Stimulated activated naive CD8-positive, alpha-beta T cell treated with anti-CD3 and anti-CD28 coated beads, Interleukin-15, Interleukin-2, amounts not matched to agents 100 ng/mL and 50 ng/mL, for 24 hours (primary cell): ENCODE data around the gene KCNG2.

Experiments
- H3K27ac Mint-ChIP-seq: one replicate; pipeline ENCODE4 v1.8.0; 2021; ENCODE audit warnings: mild to moderate bottlenecking, mixed read lengths
- H3K27me3 Mint-ChIP-seq: one replicate; pipeline ENCODE4 v1.8.0; 2021; ENCODE audit warnings: mixed read lengths
- H3K36me3 Mint-ChIP-seq: one replicate; pipeline ENCODE4 v1.8.0; 2021; ENCODE audit warnings: low read depth, mixed read lengths
- H3K4me1 Mint-ChIP-seq: one replicate; pipeline ENCODE4 v1.8.0; 2021; ENCODE audit warnings: low read depth, mixed read lengths
- H3K4me3 Mint-ChIP-seq: one replicate; pipeline ENCODE4 v1.8.0; 2021; ENCODE audit warnings: mild to moderate bottlenecking, mixed read lengths
- H3K9me3 Mint-ChIP-seq: one replicate; pipeline ENCODE4 v1.8.0; 2021; ENCODE audit warnings: mixed read lengths

Gene KCNG2

GRCh38 chr18:79798346-79798998 is 734 bp downstream of the KCNG2 start:
- H3K4me1 Mint-ChIP-seq, result peaks cover 17% of the 10 kb centered on the region
- no peak overlapping the region for H3K27ac Mint-ChIP-seq
- peaks cover 52% of the 10 kb centered on the region for H3K27me3 Mint-ChIP-seq
- no peaks in the 10 kb centered on the region for H3K9me3 Mint-ChIP-seq
- no peaks in the 10 kb centered on the region for H3K36me3 Mint-ChIP-seq
- no peak overlapping the region for H3K4me3 Mint-ChIP-seq

DNA sequence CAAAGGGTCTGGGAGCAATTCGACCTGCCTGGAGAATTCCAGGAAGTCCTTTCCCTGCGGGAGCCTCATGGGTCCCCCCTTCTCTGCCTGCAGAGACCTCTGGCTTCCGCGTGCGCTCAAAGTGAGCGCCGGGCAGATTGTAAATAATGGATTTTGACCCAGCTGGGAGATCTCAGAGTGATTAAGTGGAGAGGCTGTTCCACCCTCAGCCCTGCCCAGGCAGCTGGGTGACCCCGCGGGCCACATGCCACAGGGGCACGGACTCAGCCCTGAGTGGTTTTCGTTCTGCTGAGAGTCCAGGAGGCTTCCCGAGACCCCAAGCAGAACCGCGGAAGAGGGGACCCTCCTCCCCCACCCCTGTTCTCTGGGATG is 1.2 kb downstream of the KCNG2 start:
- no peaks in the 10 kb centered on the region for H3K36me3 Mint-ChIP-seq
- H3K4me1 Mint-ChIP-seq, result peaks cover 17% of the 10 kb centered on the region
- no peak overlapping the region for H3K27ac Mint-ChIP-seq
- H3K4me3 Mint-ChIP-seq, result peak overlapping the region; percentile 12
- H3K27me3 Mint-ChIP-seq, result peaks cover 49% of the 10 kb centered on the region
- no peaks in the 10 kb centered on the region for H3K9me3 Mint-ChIP-seq

DNA sequence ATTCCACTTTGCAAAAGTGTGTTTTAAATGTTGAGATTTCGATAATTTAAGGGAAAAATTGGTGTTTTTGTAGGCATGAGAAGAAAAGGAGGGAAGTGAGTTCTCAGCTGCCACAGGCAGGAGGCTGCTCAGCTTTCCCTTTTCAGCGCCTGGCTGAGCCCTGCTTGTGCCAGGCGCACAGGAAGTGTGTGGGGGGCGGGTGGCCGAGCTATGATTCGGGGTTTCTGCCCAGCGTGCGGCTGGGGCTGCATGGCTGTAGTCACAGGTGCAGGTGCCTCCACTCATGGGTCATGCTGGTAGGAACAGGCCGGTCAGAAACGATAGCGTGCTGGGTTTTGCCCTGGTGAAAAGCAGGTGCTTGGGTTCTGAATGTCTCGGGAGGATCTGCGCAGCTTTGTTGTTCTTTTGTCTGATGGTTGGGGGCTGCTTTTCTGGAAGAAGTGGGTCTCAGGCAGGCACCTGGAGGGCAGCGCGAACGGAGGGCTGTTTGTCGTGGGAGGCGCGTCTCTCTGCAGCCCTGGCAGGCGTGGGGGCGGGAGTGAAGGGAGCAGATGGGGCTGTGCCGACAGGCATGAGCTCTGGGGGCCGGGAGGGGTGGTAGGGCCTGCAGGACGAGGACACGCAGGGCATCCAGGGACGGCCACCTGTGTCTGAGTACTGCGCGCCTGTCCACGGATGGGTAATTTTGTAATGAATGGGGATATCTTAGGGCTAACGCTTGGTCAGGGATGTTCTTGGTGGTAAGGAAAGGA is 2.1 kb downstream of the KCNG2 start:
- H3K27ac Mint-ChIP-seq, result no peak overlapping the region
- no peak overlapping the region for H3K4me3 Mint-ChIP-seq

DNA sequence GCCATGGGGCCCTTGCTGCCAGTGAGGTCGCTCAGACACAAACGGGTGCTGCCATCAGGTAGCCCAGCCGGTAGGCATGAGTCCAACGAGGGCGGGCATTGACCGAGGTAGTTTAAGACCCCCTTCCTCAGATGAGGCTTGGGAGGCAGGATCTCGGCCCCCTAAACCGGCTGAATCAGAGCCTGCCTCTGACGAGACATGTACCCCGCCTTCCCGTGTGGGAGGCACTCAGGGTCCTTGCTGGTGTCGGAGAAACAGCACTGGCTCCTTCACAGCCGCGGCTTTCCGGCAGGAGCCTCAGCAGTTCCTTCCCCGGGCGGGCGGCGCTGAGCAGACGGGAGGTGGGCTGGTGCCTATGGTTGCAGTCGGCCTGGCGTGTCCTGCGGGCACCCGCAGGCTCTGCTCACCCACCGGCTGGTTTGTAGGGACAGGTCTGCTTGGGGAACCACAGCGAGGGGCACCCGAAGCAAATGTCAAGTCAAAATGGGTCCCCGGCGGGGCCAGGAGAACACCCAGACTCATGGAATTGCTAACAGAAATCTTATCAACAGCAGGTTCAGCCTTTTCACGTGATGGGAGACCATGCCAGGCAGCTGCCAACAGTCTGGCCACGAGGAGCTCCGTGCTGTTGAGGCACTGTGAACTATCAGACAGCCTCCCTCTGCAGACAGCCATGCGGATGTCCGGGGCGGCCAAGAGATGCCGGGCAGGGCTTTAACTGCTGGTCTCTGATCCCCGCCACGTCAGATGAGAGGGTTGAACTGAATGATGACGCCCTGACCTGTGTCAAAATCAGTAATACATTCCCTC is 2.8 kb downstream of the KCNG2 start:
- Mint-ChIP-seq H3K27ac (no peak overlapping the region), H3K4me3 (no peak overlapping the region), H3K4me1 (peaks cover 26% of the 10 kb centered on the region), H3K27me3 (peaks cover 33% of the 10 kb centered on the region), H3K36me3 (no peaks in the 10 kb centered on the region), H3K9me3 (no peaks in the 10 kb centered on the region)

More for the DNA sequence above, 2.1 kb downstream of the KCNG2 start:
- Mint-ChIP-seq H3K4me1 (peaks cover 18% of the 10 kb centered on the region), H3K9me3 (no peaks in the 10 kb centered on the region), H3K36me3 (no peaks in the 10 kb centered on the region), H3K27me3 (peaks cover 41% of the 10 kb centered on the region)

GRCh38 chr18:79801217-79801616 is 3.5 kb downstream of the KCNG2 start:
- no peaks in the 10 kb centered on the region for H3K9me3 Mint-ChIP-seq

GRCh38 chr18:79801641-79802040 is 3.9 kb downstream of the KCNG2 start:
- H3K4me3 Mint-ChIP-seq, result no peak overlapping the region
- no peaks in the 10 kb centered on the region for H3K36me3 Mint-ChIP-seq
- no peak overlapping the region for H3K27ac Mint-ChIP-seq
- H3K9me3 Mint-ChIP-seq, result no peaks in the 10 kb centered on the region
- peaks cover 25% of the 10 kb centered on the region for H3K27me3 Mint-ChIP-seq
- H3K4me1 Mint-ChIP-seq, result peaks cover 26% of the 10 kb centered on the region

More at GRCh38 chr18:79801217-79801616, 3.5 kb downstream of the KCNG2 start:
- H3K36me3 Mint-ChIP-seq, result no peaks in the 10 kb centered on the region
- no peak overlapping the region for H3K27ac Mint-ChIP-seq
- peaks cover 30% of the 10 kb centered on the region for H3K27me3 Mint-ChIP-seq
- peaks cover 26% of the 10 kb centered on the region for H3K4me1 Mint-ChIP-seq
- H3K4me3 Mint-ChIP-seq, result no peak overlapping the region

- Mint-ChIP-seq H3K36me3 (no peaks in the 10 kb centered on the region), H3K27ac (no peak overlapping the region)
These were observed 4.6 kb downstream of the KCNG2 start for GRCh38 chr18:79802298-79802697.

DNA sequence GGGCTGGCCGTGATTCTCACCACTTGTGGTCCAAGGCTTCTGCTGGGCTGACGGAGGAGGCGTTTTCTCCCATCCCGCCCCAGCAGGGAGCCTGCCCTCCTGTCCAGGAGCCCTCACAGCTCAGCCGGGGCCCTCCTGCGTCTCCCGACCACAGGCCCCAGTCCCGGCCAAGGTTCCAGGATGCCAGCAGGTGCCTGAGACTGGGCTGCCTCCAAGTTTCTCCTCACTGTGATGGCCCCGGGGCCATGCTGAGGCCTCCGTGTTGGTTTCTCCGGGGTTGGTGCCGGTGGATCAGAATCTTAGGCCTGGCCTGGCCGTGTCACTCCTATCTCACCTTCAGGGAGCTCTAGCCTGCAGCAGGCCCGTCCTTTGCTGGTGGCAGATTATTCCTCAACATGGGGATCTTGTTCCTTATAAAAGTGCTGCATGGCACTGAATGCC is 5.9 kb downstream of the KCNG2 start:
- no peak overlapping the region for H3K4me3 Mint-ChIP-seq
- peaks cover 16% of the 10 kb centered on the region for H3K27me3 Mint-ChIP-seq
- H3K9me3 Mint-ChIP-seq, result no peaks in the 10 kb centered on the region
- H3K36me3 Mint-ChIP-seq, result no peaks in the 10 kb centered on the region
- H3K27ac Mint-ChIP-seq, result no peak overlapping the region
- peaks cover 21% of the 10 kb centered on the region for H3K4me1 Mint-ChIP-seq

More at GRCh38 chr18:79802298-79802697, 4.6 kb downstream of the KCNG2 start:
- Mint-ChIP-seq H3K4me3 (no peak overlapping the region), H3K9me3 (no peaks in the 10 kb centered on the region), H3K4me1 (peaks cover 24% of the 10 kb centered on the region), H3K27me3 (peaks cover 19% of the 10 kb centered on the region)

DNA sequence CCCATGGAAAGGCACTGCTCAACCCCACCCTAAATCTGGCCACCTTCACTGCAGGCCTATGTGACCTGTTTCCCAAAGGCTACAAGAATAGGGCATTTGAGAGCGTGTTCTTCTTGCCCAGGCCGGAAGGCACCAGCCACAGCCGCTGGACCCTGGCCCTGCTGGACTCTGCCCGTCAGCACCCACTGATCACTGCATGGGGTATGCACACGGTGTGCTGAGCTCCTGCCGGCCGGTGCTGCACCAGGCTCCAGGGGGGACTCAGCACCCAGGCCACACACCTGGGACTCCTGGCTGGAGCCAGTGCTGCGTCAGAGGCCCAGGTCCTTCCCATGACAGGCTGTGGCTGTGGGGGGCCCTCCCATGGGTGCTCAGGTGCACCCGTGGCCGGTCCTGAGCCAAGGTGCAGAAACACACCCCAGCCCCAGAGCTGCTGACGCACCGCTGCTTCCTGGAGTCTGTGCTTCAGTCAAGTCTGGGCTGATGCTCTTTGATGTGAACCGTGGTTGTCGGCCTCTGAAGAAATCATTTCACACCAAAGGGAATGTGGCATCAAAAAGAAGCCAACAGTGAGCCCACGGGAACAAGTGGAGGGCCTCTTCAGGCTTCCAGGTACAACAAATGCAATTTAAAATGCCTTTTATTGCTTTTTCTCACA is 6.5 kb downstream of the KCNG2 start:
- Mint-ChIP-seq H3K27ac (no peak overlapping the region), H3K9me3 (no peaks in the 10 kb centered on the region), H3K36me3 (no peaks in the 10 kb centered on the region), H3K4me1 (peaks cover 17% of the 10 kb centered on the region), H3K4me3 (no peak overlapping the region), H3K27me3 (peaks cover 11% of the 10 kb centered on the region)

- H3K4me1 Mint-ChIP-seq, result peaks cover 8% of the 10 kb centered on the region
- no peaks in the 10 kb centered on the region for H3K9me3 Mint-ChIP-seq
- H3K27me3 Mint-ChIP-seq, result peaks cover under 1% of the 10 kb centered on the region
- H3K4me3 Mint-ChIP-seq, result no peak overlapping the region
- no peaks in the 10 kb centered on the region for H3K36me3 Mint-ChIP-seq
- H3K27ac Mint-ChIP-seq, result no peak overlapping the region
These were observed 7.6 kb downstream of the KCNG2 start for GRCh38 chr18:79805211-79805887.

DNA sequence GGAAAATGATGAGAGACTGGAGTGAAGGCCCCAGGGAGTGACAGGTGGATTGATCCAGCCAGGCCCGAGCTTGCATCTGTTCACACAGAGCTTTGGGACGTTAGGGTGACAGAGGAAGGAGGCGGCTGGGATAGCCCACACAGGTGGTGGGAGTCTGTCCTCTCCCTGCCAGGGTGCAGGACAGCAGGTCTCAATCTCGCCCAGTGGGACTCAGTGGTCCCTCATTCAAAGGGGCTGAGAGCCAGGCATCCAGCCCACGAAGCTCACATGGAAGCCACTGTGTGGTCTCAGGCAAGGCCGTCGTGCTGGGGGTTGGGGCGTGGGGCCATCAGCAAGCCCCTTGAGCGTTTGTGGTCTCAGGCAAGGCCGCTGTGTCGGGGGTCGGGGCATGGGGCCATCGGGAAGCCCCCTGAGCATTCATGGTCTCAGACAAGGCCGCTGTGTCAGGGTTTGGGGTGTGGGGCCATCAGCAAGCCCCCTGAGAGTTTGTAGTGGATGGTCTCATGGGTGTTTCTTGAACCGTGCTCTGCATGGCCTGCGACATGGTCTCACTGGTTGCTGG is 8.3 kb downstream of the KCNG2 start:
- H3K4me3 Mint-ChIP-seq, result no peak overlapping the region
- no peaks in the 10 kb centered on the region for H3K36me3 Mint-ChIP-seq
- no peak overlapping the region for H3K27ac Mint-ChIP-seq
- H3K4me1 Mint-ChIP-seq, result peaks cover 8% of the 10 kb centered on the region
- no peaks in the 10 kb centered on the region for H3K9me3 Mint-ChIP-seq
- H3K27me3 Mint-ChIP-seq, result no peaks in the 10 kb centered on the region

DNA sequence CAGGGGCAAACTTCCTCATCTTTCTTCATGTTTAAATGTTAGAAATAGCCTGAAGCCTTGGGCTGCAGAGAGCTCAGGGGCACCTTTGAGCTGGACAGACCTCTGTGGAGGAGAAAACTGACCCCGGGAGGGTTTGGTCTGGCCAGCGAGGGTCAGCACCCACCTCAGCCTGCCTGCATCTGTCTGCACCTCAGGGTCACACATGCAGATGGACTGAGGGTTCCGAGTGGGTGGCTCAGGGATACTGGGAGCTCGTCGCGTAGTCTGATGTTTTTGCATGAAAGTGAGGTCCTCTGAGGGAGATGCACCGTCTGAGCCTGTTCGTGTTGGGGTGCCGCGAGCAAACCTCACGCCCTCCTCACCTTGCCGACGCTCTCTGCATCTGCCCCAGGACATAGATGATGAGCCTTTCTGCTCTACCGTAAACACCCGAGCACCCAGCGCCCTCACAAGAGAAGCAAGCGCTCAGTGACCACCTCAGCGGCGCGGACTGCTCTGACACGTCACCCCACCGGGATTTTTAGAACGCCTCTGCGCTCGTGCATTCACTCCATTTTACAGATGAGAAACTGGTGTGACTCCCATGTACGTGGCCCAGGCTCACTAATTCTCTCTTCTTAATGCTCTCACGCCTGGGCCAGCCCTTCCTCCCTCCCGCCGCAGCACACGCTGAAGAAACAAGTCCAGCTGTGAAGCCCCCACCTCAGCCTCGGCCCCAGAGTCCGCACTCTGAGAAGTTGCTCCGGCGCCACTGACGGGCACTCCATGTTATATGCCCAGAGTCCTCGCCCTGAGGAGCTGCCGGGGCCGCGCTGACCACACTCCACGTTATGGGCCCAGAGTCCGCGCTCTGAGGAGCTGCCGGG is 9.5 kb downstream of the KCNG2 start:
- Mint-ChIP-seq H3K9me3 (no peaks in the 10 kb centered on the region), H3K27me3 (no peaks in the 10 kb centered on the region), H3K4me3 (no peak overlapping the region), H3K36me3 (no peaks in the 10 kb centered on the region), H3K4me1 (peaks cover 8% of the 10 kb centered on the region), H3K27ac (no peak overlapping the region)

GRCh38 chr18:79809482-79810192 is 11.9 kb downstream of the KCNG2 start:
- Mint-ChIP-seq H3K4me1 (peaks cover 8% of the 10 kb centered on the region), H3K9me3 (no peaks in the 10 kb centered on the region), H3K36me3 (no peaks in the 10 kb centered on the region), H3K27me3 (peaks cover 9% of the 10 kb centered on the region), H3K4me3 (no peak overlapping the region), H3K27ac (no peak overlapping the region)
